Lower leg skin (tissue), 3 donors: ENCODE data around the gene MRPS15.

ENCODE experiments used
- CTCF ChIP-seq, 3 donors: fragments of 450-650 bp; IDR thresholded peaks; one replicate each; pipeline ENCODE4 v1.5.1; 2016; ENCODE audit warnings: antibody characterized with exemption in 3 of 3, mild to moderate bottlenecking in 3 of 3, moderate library complexity in 2 of 3
- POLR2A ChIP-seq, 2 donors: fragments of 450-650 bp; IDR thresholded peaks; one replicate each; pipeline ENCODE4 v1.6.1; 2016 to 2017; ENCODE audit warnings: antibody characterized with exemption in 2 of 2, mild to moderate bottlenecking in 1 of 2, moderate library complexity in 1 of 2

- TF ChIP-seq POLR2A (IDR thresholded peaks at IDR 0.05) (no peak), CTCF (IDR thresholded peaks at IDR 0.05) (no peak)
Observed at GRCh38 chr1:36508257-36508656, 44.1 kb upstream of the MRPS15 start.
